Measurements from ENCODE around the gene IL4. TPM values are rescaled to one million over a fixed set of nuclear protein-coding genes. Genes with fewer than 3 reads are reported as not detected.
A peak's percentile ranks its signal among the peaks of the same experiment; 100 is the strongest.

Gene IL4
- total RNA-seq, 1 donor from 2014 or later = 21.2 TPM

- Mint-ChIP-seq H3K9me3 (peaks cover 3% of the 10 kb centered on the region), H3K27me3 (no peaks in the 10 kb centered on the region), H3K4me1 (peaks cover 33% of the 10 kb centered on the region), H3K27ac (no peak overlapping the region), H3K4me3 (no peak overlapping the region), H3K36me3 (ENCODE audit: low read depth) (no peaks in the 10 kb centered on the region)
- no peak for DNase-seq
- intact Hi-C loops (cut with micrococcal nuclease) = no loop called here
Observed at GRCh38 chr5:132673488-132673887, 301 bp upstream of the IL4 start.

GRCh38 chr5:132674671-132675506 lies 1.1 kb downstream of the IL4 start:
- peaks cover 3% of the 10 kb centered on the region for H3K9me3 Mint-ChIP-seq
- H3K36me3 Mint-ChIP-seq (ENCODE audit: low read depth) = peaks cover under 1% of the 10 kb centered on the region
- H3K27ac Mint-ChIP-seq = peak overlapping the region; percentile 86
- intact Hi-C loops (cut with micrococcal nuclease) = loop anchor here (2.0 to 5.0 kb wide), 2 partner anchors 18 to 38 kb away; no protein-coding TSS in a partner anchor
- peak overlapping the region; percentile 60 for H3K4me3 Mint-ChIP-seq
- H3K27me3 Mint-ChIP-seq = no peaks in the 10 kb centered on the region
- H3K4me1 Mint-ChIP-seq = peaks cover 33% of the 10 kb centered on the region
- DNase-seq = no peak

- Mint-ChIP-seq H3K9me3 (peaks cover 2% of the 10 kb centered on the region), H3K36me3 (ENCODE audit: low read depth) (peaks cover 3% of the 10 kb centered on the region), H3K4me1 (peaks cover 33% of the 10 kb centered on the region), H3K27me3 (no peaks in the 10 kb centered on the region), H3K27ac (peak overlapping the region; percentile 64), H3K4me3 (no peak overlapping the region)
- no peak for DNase-seq
- intact Hi-C loops (cut with micrococcal nuclease) = loop anchor here (2.0 to 5.0 kb wide), 2 partner anchors 19 to 39 kb away; no protein-coding TSS in a partner anchor
Observed at GRCh38 chr5:132675936-132676689, 2.3 kb downstream of the IL4 start.

GRCh38 chr5:132677191-132677590 lies 3.4 kb downstream of the IL4 start:
- H3K4me3 Mint-ChIP-seq = no peak overlapping the region
- DNase-seq = no peak
- intact Hi-C loops (cut with micrococcal nuclease) = loop anchor here (5.0 kb wide), 1 partner anchor 40 kb away; no protein-coding TSS in a partner anchor

GRCh38 chr5:132677682-132678400 lies 4.1 kb downstream of the IL4 start:
- Mint-ChIP-seq H3K4me1 (peaks cover 33% of the 10 kb centered on the region), H3K27me3 (no peaks in the 10 kb centered on the region), H3K27ac (no peak overlapping the region), H3K9me3 (no peaks in the 10 kb centered on the region), H3K4me3 (no peak overlapping the region), H3K36me3 (ENCODE audit: low read depth) (peaks cover 6% of the 10 kb centered on the region)
- no peak for DNase-seq
- intact Hi-C loops (cut with micrococcal nuclease) = loop anchor here (5.0 kb wide), 1 partner anchor 41 kb away; no protein-coding TSS in a partner anchor

More at GRCh38 chr5:132677191-132677590, 3.4 kb downstream of the IL4 start:
- Mint-ChIP-seq H3K27me3 (no peaks in the 10 kb centered on the region), H3K27ac (no peak overlapping the region), H3K9me3 (no peaks in the 10 kb centered on the region), H3K4me1 (peaks cover 33% of the 10 kb centered on the region), H3K36me3 (ENCODE audit: low read depth) (peaks cover 6% of the 10 kb centered on the region)

DNA sequence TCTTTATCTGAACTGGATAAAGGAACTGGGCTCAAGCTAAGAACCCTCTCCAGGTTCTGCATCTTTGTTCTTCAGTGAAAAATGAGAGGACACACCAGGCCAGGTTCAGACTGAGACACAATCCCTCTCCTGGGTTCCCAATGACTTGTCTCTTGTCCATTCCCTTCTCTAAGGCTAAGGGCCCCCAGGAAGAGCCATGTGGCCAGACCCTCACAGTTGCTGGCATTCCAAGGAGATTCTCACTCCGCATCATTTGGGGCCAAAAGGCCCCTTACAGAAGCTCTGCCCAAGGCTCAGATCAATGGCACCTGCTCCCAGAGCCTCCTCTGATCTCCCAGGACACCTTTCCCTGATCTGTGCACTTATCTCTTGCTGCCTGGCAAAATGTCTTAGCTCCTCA lies 4.9 kb downstream of the IL4 start:
- Mint-ChIP-seq H3K9me3 (no peaks in the 10 kb centered on the region), H3K36me3 (ENCODE audit: low read depth) (peaks cover 8% of the 10 kb centered on the region), H3K27ac (no peak overlapping the region), H3K4me3 (no peak overlapping the region), H3K4me1 (peaks cover 29% of the 10 kb centered on the region), H3K27me3 (no peaks in the 10 kb centered on the region)
- intact Hi-C loops (cut with micrococcal nuclease) = loop anchor here (5.0 kb wide), 1 partner anchor 41 kb away; no protein-coding TSS in a partner anchor
- no peak for DNase-seq

GRCh38 chr5:132679166-132679565 lies 5.4 kb downstream of the IL4 start:
- H3K36me3 Mint-ChIP-seq (ENCODE audit: low read depth) = peaks cover 8% of the 10 kb centered on the region
- no peaks in the 10 kb centered on the region for H3K9me3 Mint-ChIP-seq
- DNase-seq = no peak
- H3K27ac Mint-ChIP-seq = no peak overlapping the region
- H3K27me3 Mint-ChIP-seq = no peaks in the 10 kb centered on the region
- peaks cover 25% of the 10 kb centered on the region for H3K4me1 Mint-ChIP-seq
- intact Hi-C loops (cut with micrococcal nuclease) = loop anchor here (5.0 kb wide), 1 partner anchor 42 kb away; no protein-coding TSS in a partner anchor
- H3K4me3 Mint-ChIP-seq = no peak overlapping the region

GRCh38 chr5:132679717-132680380 lies 6.1 kb downstream of the IL4 start:
- Mint-ChIP-seq H3K4me3 (no peak overlapping the region), H3K27ac (no peak overlapping the region), H3K27me3 (no peaks in the 10 kb centered on the region), H3K9me3 (no peaks in the 10 kb centered on the region), H3K4me1 (peaks cover 22% of the 10 kb centered on the region), H3K36me3 (ENCODE audit: low read depth) (peaks cover 8% of the 10 kb centered on the region)
- intact Hi-C loops (cut with micrococcal nuclease) = loop anchor here (5.0 kb wide), 1 partner anchor 43 kb away; no protein-coding TSS in a partner anchor
- no peak for DNase-seq

GRCh38 chr5:132680780-132681475 lies 7.1 kb downstream of the IL4 start:
- no peak overlapping the region for H3K27ac Mint-ChIP-seq
- intact Hi-C loops (cut with micrococcal nuclease) = no loop called here
- no peak for DNase-seq
- peaks cover 17% of the 10 kb centered on the region for H3K4me1 Mint-ChIP-seq
- peaks cover 11% of the 10 kb centered on the region for H3K36me3 Mint-ChIP-seq (ENCODE audit: low read depth)
- H3K27me3 Mint-ChIP-seq = no peaks in the 10 kb centered on the region
- no peak overlapping the region for H3K4me3 Mint-ChIP-seq
- H3K9me3 Mint-ChIP-seq = no peaks in the 10 kb centered on the region

DNA sequence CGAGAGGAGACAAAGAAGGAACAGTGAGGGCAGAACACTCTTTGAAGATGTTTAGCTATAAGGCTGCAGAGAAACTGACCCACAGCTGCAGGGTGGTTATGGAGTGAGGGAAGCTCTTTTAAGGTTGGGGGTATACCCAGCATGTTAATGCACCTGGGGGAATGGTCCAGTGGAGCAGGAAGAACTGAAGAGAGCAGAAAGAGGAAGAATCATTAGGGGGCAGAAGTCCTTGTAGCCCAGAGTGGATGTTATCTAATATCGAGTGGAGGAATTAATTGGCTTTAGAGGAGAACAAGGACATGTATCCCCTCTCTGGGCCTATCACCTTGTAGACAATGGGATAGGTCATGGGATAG lies 7.7 kb downstream of the IL4 start:
- intact Hi-C loops (cut with micrococcal nuclease) = no loop called here
- H3K4me1 Mint-ChIP-seq = peaks cover 12% of the 10 kb centered on the region

DNA sequence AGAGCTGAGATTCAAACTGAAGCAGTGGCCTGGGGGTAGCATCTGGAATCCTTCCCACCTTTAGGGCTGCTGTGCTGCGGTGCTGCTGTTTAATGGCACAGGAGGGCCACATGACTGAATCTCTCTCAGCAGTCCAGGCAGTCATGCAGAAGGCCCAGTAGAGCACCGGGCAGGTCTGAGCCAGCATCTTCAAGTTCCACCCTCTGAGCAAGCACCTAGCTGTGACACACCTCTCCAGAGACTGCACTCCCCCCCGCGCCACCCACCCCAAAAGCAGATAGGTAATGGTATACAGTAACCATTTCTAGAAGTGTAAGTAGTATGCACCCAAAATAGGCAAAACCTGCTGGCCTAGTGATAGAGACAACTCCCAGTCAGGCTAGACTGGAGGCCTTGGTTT lies 8.2 kb downstream of the IL4 start:
- Mint-ChIP-seq H3K36me3 (ENCODE audit: low read depth) (peaks cover 11% of the 10 kb centered on the region), H3K9me3 (no peaks in the 10 kb centered on the region), H3K4me3 (no peak overlapping the region), H3K4me1 (peaks cover 9% of the 10 kb centered on the region), H3K27me3 (no peaks in the 10 kb centered on the region), H3K27ac (no peak overlapping the region)
- intact Hi-C loops (cut with micrococcal nuclease) = no loop called here
- DNase-seq = peak; percentile 44

More for the DNA sequence above, 7.7 kb downstream of the IL4 start:
- no peak overlapping the region for H3K4me3 Mint-ChIP-seq
- H3K27ac Mint-ChIP-seq = no peak overlapping the region
- peak; percentile 49 for DNase-seq
- no peaks in the 10 kb centered on the region for H3K27me3 Mint-ChIP-seq
- H3K9me3 Mint-ChIP-seq = no peaks in the 10 kb centered on the region
- H3K36me3 Mint-ChIP-seq (ENCODE audit: low read depth) = peaks cover 11% of the 10 kb centered on the region

- peaks cover 17% of the 10 kb centered on the region for H3K36me3 Mint-ChIP-seq (ENCODE audit: low read depth)
Observed at GRCh38 chr5:132684491-132684890, 10.7 kb downstream of the IL4 start.

More at GRCh38 chr5:132684491-132684890, 10.7 kb downstream of the IL4 start:
- intact Hi-C loops (cut with micrococcal nuclease) = no loop called here
- H3K4me3 Mint-ChIP-seq = no peak overlapping the region
- no peaks in the 10 kb centered on the region for H3K27me3 Mint-ChIP-seq
- peaks cover 25% of the 10 kb centered on the region for H3K4me1 Mint-ChIP-seq
- H3K27ac Mint-ChIP-seq = no peak overlapping the region
- DNase-seq = no peak
- no peaks in the 10 kb centered on the region for H3K9me3 Mint-ChIP-seq

Measured in activated CD4-positive, alpha-beta T cell treated with anti-CD3 and anti-CD28 coated beads, Interleukin-2, amount 10 ng/mL, durations not matched to agents 24 days and 14 days (primary cell).